Measurements from ENCODE around the gene TLL1.

TLL1 gene

DNA sequence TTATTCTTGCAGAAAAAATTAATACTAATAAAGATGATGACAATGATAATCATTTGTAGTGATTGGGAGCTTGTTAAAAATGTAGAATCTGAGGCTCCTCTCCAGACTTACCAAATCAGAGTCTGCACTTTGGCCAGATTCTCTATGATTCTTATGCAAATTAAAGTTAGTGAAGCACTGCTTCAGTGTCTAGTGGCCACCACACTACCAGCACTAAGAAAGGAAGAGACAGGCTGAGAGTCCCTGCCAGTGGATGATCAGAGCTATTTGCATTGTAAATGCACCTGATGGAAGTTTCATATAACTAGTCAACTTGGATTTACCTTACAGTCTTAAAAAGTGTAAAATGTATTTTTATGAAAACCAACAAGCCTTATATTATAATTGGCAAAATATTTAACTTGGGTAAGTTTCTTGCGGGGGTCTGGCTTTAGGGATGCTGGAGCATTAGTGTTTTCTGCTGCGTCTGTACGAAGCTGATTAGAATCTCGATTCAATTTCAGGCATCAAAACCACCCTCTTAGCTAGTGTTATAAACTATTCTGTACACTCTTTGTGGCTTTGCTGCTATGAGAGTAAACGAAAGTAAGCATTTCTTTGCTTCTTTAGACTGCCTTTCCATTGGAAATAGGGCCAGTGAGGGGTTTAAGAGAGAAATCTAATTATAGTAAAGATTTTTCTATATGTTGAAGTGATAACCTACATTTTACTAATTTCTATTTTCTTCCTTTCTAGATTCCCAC is 114.1 kb downstream of the TLL1 start:
- ATAC-seq (no peak), DNase-seq (ENCODE audit: low spot score in 2 of 2) (no peak)
- no peak overlapping the region for H3K4me3 Mint-ChIP-seq
- no peaks in the 10 kb centered on the region for H3K36me3 Mint-ChIP-seq
- H3K4me1 Mint-ChIP-seq, result no peaks in the 10 kb centered on the region
- H3K27ac Mint-ChIP-seq, result no peak overlapping the region
- H3K9me3 Mint-ChIP-seq, result peaks cover 2% of the 10 kb centered on the region

DNA sequence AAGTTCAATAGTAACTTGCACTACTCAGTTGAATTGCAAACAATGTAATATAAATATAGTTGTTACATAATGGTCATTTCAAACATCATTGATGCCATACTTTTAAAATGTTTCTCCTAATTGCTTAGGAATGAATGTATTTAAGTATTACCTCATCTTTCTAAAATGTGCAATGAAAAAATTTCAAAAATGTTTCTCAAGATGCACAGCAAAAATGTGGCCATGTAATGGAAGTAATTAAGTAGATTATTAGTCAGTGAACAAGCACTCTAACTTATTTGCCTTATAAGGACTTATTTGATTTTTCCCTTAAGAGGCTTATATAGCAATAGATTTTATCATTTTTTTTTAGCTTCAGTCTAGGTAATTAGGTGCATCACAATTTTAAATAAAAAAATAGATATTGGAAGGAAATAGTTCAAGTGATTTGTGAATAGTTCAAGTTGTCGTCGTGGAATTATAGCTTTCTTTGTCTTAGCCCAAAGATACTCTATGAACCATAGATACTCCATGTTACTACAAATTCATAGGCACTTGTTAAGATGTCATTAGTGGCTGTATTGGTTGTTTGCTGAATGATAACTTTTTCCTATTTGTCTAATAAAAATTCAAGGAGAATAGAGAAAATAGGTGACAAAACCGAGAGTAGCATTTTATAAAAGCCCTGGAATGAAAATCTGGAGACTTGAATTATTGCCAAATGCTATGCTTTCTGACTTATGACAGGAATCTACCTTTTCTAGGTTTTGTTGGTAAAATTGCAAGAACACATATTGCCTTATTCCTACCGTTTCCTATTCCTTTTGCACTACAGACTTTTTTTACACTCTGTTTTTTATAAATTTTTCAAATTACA is 118.5 kb downstream of the TLL1 start:
- Mint-ChIP-seq H3K4me3 (no peak overlapping the region), H3K27ac (no peak overlapping the region), H3K36me3 (no peaks in the 10 kb centered on the region), H3K4me1 (no peaks in the 10 kb centered on the region), H3K9me3 (peaks cover 4% of the 10 kb centered on the region)
- DNase-seq (ENCODE audit: low spot score in 2 of 2) (no peak), ATAC-seq (no peak)

DNA sequence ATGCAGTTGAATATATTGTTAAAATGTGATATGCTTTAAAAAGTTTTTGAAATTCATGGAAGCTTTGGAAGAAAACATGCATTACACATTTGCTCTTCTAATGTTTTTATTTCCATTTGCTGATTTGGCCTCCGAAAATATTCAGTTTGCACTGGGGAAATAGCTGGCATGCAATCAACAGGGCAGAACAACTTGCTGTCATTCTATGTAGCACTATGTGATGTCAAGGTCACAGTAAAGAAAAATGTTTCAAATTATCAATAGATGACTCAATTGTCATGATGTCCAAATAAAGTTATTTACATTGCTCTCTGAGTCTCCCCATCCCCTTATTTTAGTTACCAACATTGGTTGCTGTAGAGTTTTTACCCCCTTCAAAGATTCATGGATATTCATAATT is 119.2 kb downstream of the TLL1 start:
- Mint-ChIP-seq H3K4me1 (no peaks in the 10 kb centered on the region), H3K36me3 (no peaks in the 10 kb centered on the region), H3K4me3 (no peak overlapping the region), H3K27ac (no peak overlapping the region), H3K9me3 (peaks cover 4% of the 10 kb centered on the region)
- no peak for DNase-seq (ENCODE audit: low spot score in 2 of 2)
- no peak for ATAC-seq

DNA sequence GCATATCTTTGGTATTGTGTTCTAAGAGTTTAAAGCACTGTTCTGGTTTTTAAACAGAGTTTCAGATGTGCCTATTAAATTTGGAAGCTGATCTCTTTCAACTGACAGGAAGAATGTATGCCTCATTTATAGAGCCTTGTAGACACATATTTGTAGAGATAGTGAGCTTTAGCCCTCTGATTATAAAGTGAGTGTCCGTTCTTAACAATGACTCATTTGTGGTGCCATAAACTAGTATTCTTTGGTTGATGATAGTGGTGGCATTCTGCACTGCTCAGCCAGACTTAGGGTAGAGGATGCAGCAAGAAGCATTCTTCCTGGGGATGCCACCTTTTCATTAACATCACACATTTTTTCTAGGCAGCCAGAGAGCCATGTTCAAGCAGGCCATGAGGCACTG is 121.7 kb downstream of the TLL1 start:
- Mint-ChIP-seq H3K4me1 (no peaks in the 10 kb centered on the region), H3K27ac (no peak overlapping the region), H3K9me3 (peaks cover 4% of the 10 kb centered on the region), H3K36me3 (no peaks in the 10 kb centered on the region), H3K4me3 (no peak overlapping the region)
- DNase-seq (ENCODE audit: low spot score in 2 of 2) (no peak), ATAC-seq (no peak)

DNA sequence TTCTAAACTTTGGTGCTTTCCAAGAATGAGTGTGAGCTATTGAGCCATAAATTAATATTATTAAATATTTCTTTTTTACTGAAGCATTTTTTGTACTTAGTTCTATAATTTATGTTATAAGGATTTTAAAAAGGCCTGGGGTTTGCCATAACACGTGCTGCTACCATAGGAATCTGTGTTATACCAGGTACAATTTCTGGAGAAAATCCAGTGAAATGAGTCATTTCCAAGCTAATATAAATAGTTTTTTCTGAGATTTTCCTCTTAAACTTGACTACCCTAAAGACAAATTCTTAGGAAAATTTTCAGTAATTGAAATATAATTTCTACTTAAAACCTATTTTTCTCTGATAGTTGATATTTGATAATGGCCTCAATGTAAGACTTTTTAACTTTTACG is 130.8 kb downstream of the TLL1 start:
- no peak overlapping the region for H3K27ac Mint-ChIP-seq
- peaks cover 9% of the 10 kb centered on the region for H3K9me3 Mint-ChIP-seq
- DNase-seq (ENCODE audit: low spot score in 2 of 2) (no peak), ATAC-seq (no peak)
- H3K36me3 Mint-ChIP-seq, result no peaks in the 10 kb centered on the region
- no peaks in the 10 kb centered on the region for H3K4me1 Mint-ChIP-seq
- no peak overlapping the region for H3K4me3 Mint-ChIP-seq

DNA sequence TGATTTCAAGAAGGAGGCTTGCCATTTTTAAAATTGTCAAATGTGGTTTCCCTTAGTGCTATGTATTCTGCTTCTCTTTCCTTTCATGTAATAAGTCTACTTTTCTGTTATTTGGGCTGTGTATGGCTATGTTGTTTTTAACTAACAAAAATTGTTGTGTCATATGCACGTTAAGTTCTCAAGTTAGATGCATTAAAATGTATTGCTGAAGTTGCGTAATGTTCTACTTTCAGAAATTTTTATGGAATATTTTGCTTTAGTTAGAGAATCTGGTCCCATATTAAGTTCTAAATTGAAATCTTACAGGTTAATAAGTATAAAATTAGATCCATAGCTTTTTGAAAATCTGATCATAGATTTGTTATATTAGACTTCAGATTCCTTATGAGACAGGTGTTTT is 133.2 kb downstream of the TLL1 start:
- Mint-ChIP-seq H3K4me3 (no peak overlapping the region), H3K9me3 (peaks cover 6% of the 10 kb centered on the region), H3K4me1 (no peaks in the 10 kb centered on the region), H3K27ac (no peak overlapping the region), H3K36me3 (no peaks in the 10 kb centered on the region)
- DNase-seq (ENCODE audit: low spot score in 2 of 2) (no peak), ATAC-seq (no peak)

DNA sequence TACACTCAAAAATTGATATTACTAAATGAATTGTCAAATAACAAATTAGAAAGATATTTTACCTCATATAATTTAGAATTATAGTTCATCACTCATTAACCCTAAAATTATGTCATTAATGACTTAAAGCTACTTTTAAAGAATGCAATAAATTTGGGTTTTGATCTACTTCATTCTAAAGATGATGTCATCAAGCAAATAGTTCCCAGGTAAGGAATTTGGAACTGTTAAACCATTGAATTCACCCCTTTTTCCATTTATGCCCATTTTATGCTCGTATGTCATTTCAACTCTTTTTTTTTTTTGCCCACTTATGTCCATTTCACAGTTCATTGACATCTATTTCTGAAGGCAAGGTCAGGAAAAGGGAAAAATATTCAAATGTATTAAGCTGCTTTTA is 135.5 kb downstream of the TLL1 start:
- Mint-ChIP-seq H3K9me3 (peaks cover 6% of the 10 kb centered on the region), H3K27ac (no peak overlapping the region), H3K4me1 (no peaks in the 10 kb centered on the region), H3K36me3 (no peaks in the 10 kb centered on the region), H3K4me3 (no peak overlapping the region)
- DNase-seq (ENCODE audit: low spot score in 2 of 2) (no peak), ATAC-seq (no peak)

DNA sequence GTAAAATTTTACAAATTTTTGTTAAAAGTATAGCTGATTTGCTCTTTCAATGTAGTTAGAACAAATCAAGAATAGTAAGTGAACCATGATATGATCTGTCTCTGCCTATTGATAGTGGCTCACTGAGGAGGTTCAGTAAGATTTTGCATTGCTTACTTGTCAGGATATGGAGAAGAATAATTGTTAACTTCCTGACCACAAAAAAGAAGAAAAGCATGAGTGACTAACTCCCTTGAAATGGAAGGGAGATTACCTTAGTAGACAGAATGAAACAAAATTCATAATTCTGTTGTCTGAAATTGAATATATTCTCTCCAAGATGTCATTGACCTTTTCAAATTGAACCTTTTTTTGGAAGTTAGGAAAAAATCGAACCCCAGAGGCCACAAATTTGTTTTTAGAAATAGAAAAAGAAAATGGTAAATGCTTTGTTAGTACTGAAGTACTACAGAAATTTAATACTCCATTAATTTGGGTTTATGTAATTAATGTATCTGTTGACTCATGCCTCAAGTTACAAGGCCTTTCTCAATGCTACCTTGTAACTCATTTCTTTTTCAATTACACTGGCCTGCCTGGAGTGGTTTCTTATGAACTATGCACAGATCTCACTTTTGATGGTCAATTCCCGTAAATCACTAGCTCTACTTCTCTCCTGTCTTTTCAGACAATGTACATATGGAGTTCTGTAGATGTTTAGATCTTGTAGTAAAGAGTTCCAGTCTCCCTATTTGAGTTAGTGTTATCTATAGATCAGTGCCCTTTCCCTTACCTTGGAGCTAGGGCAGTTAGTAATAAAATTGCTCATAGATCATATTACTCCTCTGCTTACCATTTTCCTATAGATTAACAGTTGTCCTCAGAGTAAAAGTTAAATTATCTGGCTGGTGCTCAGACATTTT is 139.3 kb downstream of the TLL1 start:
- Mint-ChIP-seq H3K4me1 (no peaks in the 10 kb centered on the region), H3K4me3 (no peak overlapping the region), H3K9me3 (no peaks in the 10 kb centered on the region), H3K36me3 (no peaks in the 10 kb centered on the region), H3K27ac (no peak overlapping the region)
- DNase-seq (ENCODE audit: low spot score in 2 of 2), result no peak
- ATAC-seq, result no peak

DNA sequence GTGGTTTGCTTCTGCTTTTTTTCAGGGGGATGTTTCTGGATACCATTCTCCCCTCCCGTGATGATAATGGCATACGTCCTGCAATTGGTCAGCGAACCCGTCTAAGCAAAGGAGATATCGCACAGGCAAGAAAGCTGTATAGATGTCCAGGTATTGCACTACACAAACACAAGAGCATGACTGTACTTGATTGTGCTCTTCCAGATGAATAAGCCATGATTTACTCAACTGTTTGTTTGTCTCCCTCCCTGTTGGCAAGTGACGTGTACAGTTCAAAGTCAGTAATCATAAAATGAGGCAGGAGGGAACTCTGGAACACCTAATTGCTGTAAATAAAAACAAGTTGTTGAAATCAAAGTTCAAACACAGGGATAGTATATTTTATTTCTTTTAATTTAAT is 141.4 kb downstream of the TLL1 start:
- H3K4me3 Mint-ChIP-seq, result no peak overlapping the region
- ATAC-seq (no peak), DNase-seq (ENCODE audit: low spot score in 2 of 2) (no peak)
- H3K9me3 Mint-ChIP-seq, result peaks cover 4% of the 10 kb centered on the region
- H3K4me1 Mint-ChIP-seq, result no peaks in the 10 kb centered on the region
- H3K27ac Mint-ChIP-seq, result no peak overlapping the region
- no peaks in the 10 kb centered on the region for H3K36me3 Mint-ChIP-seq

DNA sequence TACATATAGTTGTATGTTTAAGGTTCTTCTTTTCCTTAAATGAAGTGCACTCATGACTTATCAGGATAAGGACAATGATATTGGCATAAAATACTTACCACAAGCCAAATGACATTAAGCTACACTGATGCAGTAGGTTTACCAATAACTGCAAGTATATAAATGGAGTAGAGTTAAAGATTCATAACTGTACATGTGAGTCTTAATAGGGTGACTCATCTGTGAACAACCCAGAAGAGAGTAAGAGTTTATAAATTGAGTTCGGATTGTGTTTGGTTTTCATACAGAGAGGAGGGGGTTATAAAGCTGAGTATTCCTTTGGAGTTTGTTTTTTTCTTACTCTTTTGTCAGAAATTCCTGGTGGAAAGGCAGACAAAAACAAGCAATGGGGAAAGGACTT is 144.8 kb downstream of the TLL1 start:
- no peak overlapping the region for H3K4me3 Mint-ChIP-seq
- no peak for ATAC-seq
- no peak overlapping the region for H3K27ac Mint-ChIP-seq
- H3K9me3 Mint-ChIP-seq, result peaks cover 6% of the 10 kb centered on the region
- no peaks in the 10 kb centered on the region for H3K4me1 Mint-ChIP-seq
- H3K36me3 Mint-ChIP-seq, result no peaks in the 10 kb centered on the region
- no peak for DNase-seq (ENCODE audit: low spot score in 2 of 2)

DNA sequence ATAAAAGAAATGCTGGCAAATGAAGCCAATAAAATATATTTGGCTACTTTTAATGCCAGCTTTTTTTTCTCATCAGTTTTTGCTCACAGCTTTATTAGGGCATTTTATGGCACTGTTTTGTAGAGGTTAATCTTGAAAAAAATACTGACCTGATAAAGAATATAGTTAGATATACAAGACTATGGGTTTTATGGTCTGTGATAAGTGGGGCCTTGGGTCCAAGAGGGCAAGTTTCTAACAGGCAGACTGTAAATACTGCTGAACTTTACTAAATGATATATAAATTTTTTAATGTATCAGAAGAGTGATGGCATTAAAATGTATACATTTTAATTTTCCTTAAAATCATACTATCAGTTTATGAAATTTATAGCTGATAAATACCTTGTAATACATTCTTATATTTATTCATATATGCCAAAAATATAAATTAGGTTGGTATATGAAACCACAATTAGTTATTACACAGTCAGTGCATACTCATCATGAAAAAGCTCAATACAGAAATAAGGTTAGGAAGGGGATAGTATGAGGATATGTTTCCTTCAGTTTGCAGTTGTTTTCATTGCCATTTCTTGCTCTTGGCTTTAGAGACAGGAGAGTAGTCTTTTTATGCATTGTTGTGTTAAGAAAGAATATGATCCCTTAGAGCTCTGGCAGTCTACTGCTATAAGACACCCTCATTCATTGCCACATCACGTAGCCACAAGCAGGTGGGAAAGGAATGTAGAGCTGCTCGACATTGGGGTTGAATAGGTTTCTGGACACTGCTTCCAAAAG is 146.6 kb downstream of the TLL1 start:
- Mint-ChIP-seq H3K4me1 (no peaks in the 10 kb centered on the region), H3K27ac (no peak overlapping the region), H3K36me3 (no peaks in the 10 kb centered on the region), H3K9me3 (peaks cover 6% of the 10 kb centered on the region), H3K4me3 (no peak overlapping the region)
- DNase-seq (ENCODE audit: low spot score in 2 of 2) (no peak), ATAC-seq (no peak)

DNA sequence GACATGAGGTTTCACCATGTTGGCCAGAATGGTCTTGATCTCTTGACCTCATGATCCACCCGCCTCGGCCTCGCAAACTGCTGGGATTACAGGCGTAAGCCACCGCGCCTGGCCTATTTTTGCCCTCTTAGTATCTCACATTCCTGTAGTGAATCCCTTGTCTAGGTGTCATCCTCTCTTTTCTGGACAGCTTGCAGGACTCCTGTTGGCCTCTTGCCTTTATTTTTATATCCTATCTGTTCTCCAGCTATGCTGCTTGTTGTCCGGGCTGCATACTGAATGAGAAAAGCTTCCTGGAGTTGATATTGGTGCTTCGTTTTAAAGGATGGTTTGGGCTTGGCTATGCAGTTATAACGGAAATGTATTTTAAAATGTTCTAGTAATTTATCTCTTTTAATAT is 148.6 kb downstream of the TLL1 start:
- Mint-ChIP-seq H3K4me1 (no peaks in the 10 kb centered on the region), H3K9me3 (peaks cover 6% of the 10 kb centered on the region), H3K4me3 (no peak overlapping the region), H3K27ac (no peak overlapping the region), H3K36me3 (no peaks in the 10 kb centered on the region)
- DNase-seq (ENCODE audit: low spot score in 2 of 2) (no peak), ATAC-seq (no peak)

DNA sequence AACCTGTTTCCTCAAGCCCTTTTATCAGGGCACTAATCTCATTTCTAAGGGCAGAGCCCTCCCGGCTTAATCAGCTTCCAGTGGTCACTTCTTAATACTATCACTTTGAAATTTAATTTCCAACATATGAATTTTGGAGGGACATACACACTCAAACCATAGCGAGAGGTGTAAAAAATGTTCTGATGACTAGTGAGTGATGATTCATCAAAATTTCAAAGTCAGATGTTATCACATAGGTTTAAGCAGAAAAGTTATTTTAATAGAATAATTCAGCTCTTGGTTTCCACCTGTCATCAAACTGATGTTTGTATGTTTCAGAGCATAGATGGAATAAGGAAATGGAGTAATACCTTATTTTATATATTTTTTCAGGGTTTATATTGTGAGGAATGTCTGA is 161.9 kb downstream of the TLL1 start:
- peaks cover 4% of the 10 kb centered on the region for H3K9me3 Mint-ChIP-seq
- no peaks in the 10 kb centered on the region for H3K36me3 Mint-ChIP-seq
- no peak overlapping the region for H3K4me3 Mint-ChIP-seq
- ATAC-seq (no peak), DNase-seq (ENCODE audit: low spot score in 2 of 2) (no peak)
- H3K27ac Mint-ChIP-seq, result no peak overlapping the region
- H3K4me1 Mint-ChIP-seq, result no peaks in the 10 kb centered on the region

DNA sequence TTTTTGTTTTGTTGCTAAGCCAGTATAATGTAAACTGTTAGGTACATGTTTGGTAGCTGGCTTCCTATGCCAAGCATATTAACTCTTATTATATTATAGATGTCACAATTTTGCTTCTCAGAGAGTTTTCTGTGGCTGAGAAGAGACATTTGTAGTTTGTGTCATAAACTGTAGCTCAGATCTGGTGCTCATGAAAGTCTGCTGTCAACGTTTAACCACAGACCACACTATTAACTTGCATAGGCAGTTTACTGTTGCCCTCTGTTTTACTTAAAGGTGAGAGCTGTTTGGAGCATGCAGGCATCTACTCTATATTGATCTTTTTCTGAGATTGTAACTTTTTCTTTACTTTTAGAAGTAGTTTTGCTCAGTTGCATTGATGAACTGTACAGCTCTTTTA is 166.8 kb downstream of the TLL1 start:
- ATAC-seq (no peak), DNase-seq (ENCODE audit: low spot score in 2 of 2) (no peak)
- Mint-ChIP-seq H3K4me1 (no peaks in the 10 kb centered on the region), H3K4me3 (no peak overlapping the region), H3K36me3 (no peaks in the 10 kb centered on the region), H3K9me3 (peaks cover 10% of the 10 kb centered on the region), H3K27ac (no peak overlapping the region)

All from stimulated activated effector memory CD8-positive, alpha-beta T cell treated with anti-CD3 and anti-CD28 coated beads, Interleukin-12 subunit alpha, Interleukin-12 subunit beta, amount 100 ng/mL, for 72 hours (primary cell).